Astrocyte (in vitro differentiated cells and primary cell): ENCODE data around the gene CD27. TPM values are rescaled to one million over a fixed set of nuclear protein-coding genes. Genes with fewer than 3 reads are reported as not detected.

ENCODE experiments used
- DNase-seq: peaks from one replicate; pipeline ENCODE4 v3.0.0-alpha.2; 2010; ENCODE audit warnings: low read depth
- FAIRE-seq: peaks from 2 replicates; lab custom pipeline; 2011; peaks lifted over from hg19 to GRCh38; lab: Jason Lieb, UNC
- H2AFZ ChIP-seq: 2 replicates; pipeline ENCODE4 v1.6.0; 2012; ENCODE audit warnings: low read depth, low read length, inconsistent platforms
- H3K27ac ChIP-seq: 2 replicates; pipeline ENCODE4 v1.5.1; 2011; ENCODE audit warnings: low read depth, low read length, inconsistent platforms
- H3K27me3 ChIP-seq: 2 replicates; pipeline ENCODE4 v1.6.0; 2011; ENCODE audit warnings: low read length, inconsistent platforms; ENCODE audit not compliant: insufficient read depth
- H3K36me3 ChIP-seq: 2 replicates; pipeline ENCODE4 v1.5.1; 2011; ENCODE audit warnings: low read length, inconsistent platforms; ENCODE audit not compliant: insufficient read depth
- H3K4me1 ChIP-seq: 2 replicates; pipeline ENCODE4 v1.5.1; 2011; ENCODE audit warnings: low read length, inconsistent platforms; ENCODE audit not compliant: insufficient read depth
- H3K4me2 ChIP-seq: 2 replicates; pipeline ENCODE4 v1.6.0; 2012; ENCODE audit warnings: low read length, inconsistent platforms
- H3K4me3 ChIP-seq: 2 replicates; pipeline ENCODE4 v1.5.1; 2011; ENCODE audit warnings: low read depth, mild to moderate bottlenecking, low read length, inconsistent platforms; ENCODE audit not compliant: insufficient read depth
- H3K79me2 ChIP-seq: 2 replicates; pipeline ENCODE4 v1.6.0; 2012; ENCODE audit warnings: mild to moderate bottlenecking, low read length, inconsistent platforms; ENCODE audit not compliant: insufficient read depth
- H3K9ac ChIP-seq: 2 replicates; pipeline ENCODE4 v1.6.0; 2012; ENCODE audit warnings: mild to moderate bottlenecking, low read length, inconsistent platforms
- H3K9me3 ChIP-seq: 2 replicates; pipeline ENCODE4 v1.5.1; 2012; ENCODE audit warnings: low read depth, mild to moderate bottlenecking, low read length, inconsistent platforms; ENCODE audit not compliant: insufficient read depth
- H4K20me1 ChIP-seq: 2 replicates; pipeline ENCODE4 v1.6.0; 2012; ENCODE audit warnings: low read length, inconsistent platforms; ENCODE audit not compliant: insufficient read depth
- H3K27ac Mint-ChIP-seq: one replicate; pipeline ENCODE4 v1.8.0; 2021; ENCODE audit warnings: mild to moderate bottlenecking, mixed read lengths; ENCODE audit not compliant: unreplicated experiment
- H3K27me3 Mint-ChIP-seq: one replicate; pipeline ENCODE4 v1.8.0; 2021; ENCODE audit warnings: low read depth, mixed read lengths; ENCODE audit not compliant: unreplicated experiment
- H3K36me3 Mint-ChIP-seq: one replicate; pipeline ENCODE4 v1.8.0; 2021; ENCODE audit warnings: low read depth, mixed read lengths; ENCODE audit not compliant: unreplicated experiment
- H3K4me1 Mint-ChIP-seq: one replicate; pipeline ENCODE4 v1.8.0; 2021; ENCODE audit warnings: low read depth, mixed read lengths; ENCODE audit not compliant: unreplicated experiment
- H3K4me3 Mint-ChIP-seq: one replicate; pipeline ENCODE4 v1.8.0; 2021; ENCODE audit warnings: mild to moderate bottlenecking, moderate library complexity, mixed read lengths; ENCODE audit not compliant: unreplicated experiment
- H3K9me3 Mint-ChIP-seq: one replicate; pipeline ENCODE4 v1.8.0; 2021; ENCODE audit warnings: mild to moderate bottlenecking, mixed read lengths; ENCODE audit not compliant: unreplicated experiment
- CTCF ChIP-seq: IDR thresholded peaks from 2 replicates; pipeline ENCODE4 v1.5.1; 2011; ENCODE audit warnings: low read depth, mild to moderate bottlenecking, inconsistent platforms, low read length, moderate library complexity; ENCODE audit not compliant: insufficient read depth
- EZH2 ChIP-seq: IDR thresholded peaks from 2 replicates; pipeline ENCODE4 v1.6.1; 2012; ENCODE audit warnings: mild to moderate bottlenecking, low read length, inconsistent platforms; ENCODE audit not compliant: insufficient read depth
- total RNA-seq: library from RNA; stranded (reverse); gene quantifications from 2 replicates; pipeline ENCODE4 v1.2.1, GENCODE V29; 2021

Gene CD27
- total RNA-seq, 1 donor from 2014 or later: not detected

- Histone ChIP-seq H2AFZ (no peak overlapping the region), H3K4me2 (no peak overlapping the region), H4K20me1 (no peaks in the 10 kb centered on the region), H3K9ac (no peak overlapping the region), H3K4me1 (no peaks in the 10 kb centered on the region), H3K27me3 (no peaks in the 10 kb centered on the region), H3K36me3 (no peaks in the 10 kb centered on the region), H3K4me3 (no peak overlapping the region), H3K79me2 (no peaks in the 10 kb centered on the region), H3K27ac (no peak overlapping the region), H3K9me3 (no peaks in the 10 kb centered on the region)
- FAIRE-seq: no peak
- Mint-ChIP-seq H3K4me1 (peaks cover 8% of the 10 kb centered on the region), H3K36me3 (no peaks in the 10 kb centered on the region), H3K27ac (no peak overlapping the region), H3K4me3 (no peak overlapping the region), H3K27me3 (no peaks in the 10 kb centered on the region), H3K9me3 (no peaks in the 10 kb centered on the region)
- TF ChIP-seq EZH2 (no peak), CTCF (no peak)
- DNase-seq: no peak
Measured at GRCh38 chr12:6399884-6400644, 44.7 kb upstream of the CD27 start.

- Histone ChIP-seq H3K27ac (no peak overlapping the region), H4K20me1 (no peaks in the 10 kb centered on the region), H3K9ac (no peak overlapping the region), H3K4me2 (no peak overlapping the region), H3K27me3 (no peaks in the 10 kb centered on the region), H3K79me2 (no peaks in the 10 kb centered on the region), H3K4me1 (no peaks in the 10 kb centered on the region), H3K9me3 (no peaks in the 10 kb centered on the region), H3K4me3 (no peak overlapping the region), H2AFZ (no peak overlapping the region), H3K36me3 (no peaks in the 10 kb centered on the region)
- Mint-ChIP-seq H3K27ac (no peak overlapping the region), H3K4me1 (no peaks in the 10 kb centered on the region), H3K27me3 (no peaks in the 10 kb centered on the region), H3K9me3 (peaks cover 4% of the 10 kb centered on the region), H3K4me3 (no peak overlapping the region), H3K36me3 (no peaks in the 10 kb centered on the region)
- FAIRE-seq (no peak), DNase-seq (no peak)
- TF ChIP-seq CTCF: no peak
- TF ChIP-seq EZH2: no peak
Measured at GRCh38 chr12:6404390-6404789, 40.4 kb upstream of the CD27 start.

GRCh38 chr12:6405963-6406362 is 38.8 kb upstream of the CD27 start:
- Mint-ChIP-seq H3K36me3 (no peaks in the 10 kb centered on the region), H3K9me3 (peaks cover 7% of the 10 kb centered on the region), H3K4me3 (no peak overlapping the region), H3K27ac (no peak overlapping the region), H3K4me1 (no peaks in the 10 kb centered on the region), H3K27me3 (no peaks in the 10 kb centered on the region)
- Histone ChIP-seq H3K27me3 (no peaks in the 10 kb centered on the region), H3K27ac (no peak overlapping the region), H3K79me2 (no peaks in the 10 kb centered on the region), H3K9me3 (no peaks in the 10 kb centered on the region), H4K20me1 (no peaks in the 10 kb centered on the region), H3K4me1 (no peaks in the 10 kb centered on the region), H3K9ac (no peak overlapping the region), H3K36me3 (no peaks in the 10 kb centered on the region), H3K4me2 (no peak overlapping the region), H3K4me3 (no peak overlapping the region), H2AFZ (no peak overlapping the region)
- no peak for DNase-seq
- TF ChIP-seq EZH2: no peak
- TF ChIP-seq CTCF: no peak
- FAIRE-seq: no peak
